Parathyroid adenoma (tissue), 2 donors: Measurements from ENCODE around the gene LSAMP.

Experiments used
- H2AFZ ChIP-seq: fragments of 300-600 bp; sonication (generic); one replicate; pipeline ENCODE4 v1.7.0; 2017; ENCODE audit warnings: antibody characterized with exemption, mild to moderate bottlenecking
- H3K27ac ChIP-seq: fragments of 300-600 bp; sonication (generic); one replicate; pipeline ENCODE4 v1.7.0; 2017
- H3K27me3 ChIP-seq: fragments of 300-600 bp; sonication (generic); one replicate; pipeline ENCODE4 v1.7.0; 2017; ENCODE audit warnings: low read length; ENCODE audit not compliant: control insufficient read depth, insufficient read depth
- H3K36me3 ChIP-seq: fragments of 300-600 bp; sonication (generic); one replicate; pipeline ENCODE4 v1.7.0; 2017; ENCODE audit warnings: low read length; ENCODE audit not compliant: control insufficient read depth, insufficient read depth
- H3K4me1 ChIP-seq: fragments of 300-600 bp; sonication (generic); one replicate; pipeline ENCODE4 v1.7.0; 2017; ENCODE audit warnings: control low read depth
- H3K4me2 ChIP-seq: fragments of 300-600 bp; sonication (generic); one replicate; pipeline ENCODE4 v1.7.0; 2017; ENCODE audit warnings: low read length
- H3K4me3 ChIP-seq: fragments of 300-600 bp; sonication (generic); one replicate; pipeline ENCODE4 v1.7.0; 2017; ENCODE audit warnings: low read depth, low read length
- H3K79me2 ChIP-seq: fragments of 300-600 bp; sonication (generic); one replicate; pipeline ENCODE4 v1.7.0; 2017; ENCODE audit warnings: control low read depth
- H3K9ac ChIP-seq: fragments of 300-600 bp; sonication (generic); one replicate; pipeline ENCODE4 v1.7.0; 2017; ENCODE audit warnings: mild to moderate bottlenecking
- H3K9me3 ChIP-seq: fragments of 300-600 bp; sonication (generic); one replicate; pipeline ENCODE4 v1.7.0; 2017; ENCODE audit warnings: low read length; ENCODE audit not compliant: control insufficient read depth
- TF ChIP-seq, protein P1 (sequence below): fragments of 300-600 bp; sonication (generic); IDR thresholded peaks from one replicate; pipeline ENCODE4 v1.7.0; 2017; ENCODE audit warnings: antibody characterized with exemption, mild to moderate bottlenecking
- donor health status: primary hyperparathyroidism.

Gene LSAMP

DNA sequence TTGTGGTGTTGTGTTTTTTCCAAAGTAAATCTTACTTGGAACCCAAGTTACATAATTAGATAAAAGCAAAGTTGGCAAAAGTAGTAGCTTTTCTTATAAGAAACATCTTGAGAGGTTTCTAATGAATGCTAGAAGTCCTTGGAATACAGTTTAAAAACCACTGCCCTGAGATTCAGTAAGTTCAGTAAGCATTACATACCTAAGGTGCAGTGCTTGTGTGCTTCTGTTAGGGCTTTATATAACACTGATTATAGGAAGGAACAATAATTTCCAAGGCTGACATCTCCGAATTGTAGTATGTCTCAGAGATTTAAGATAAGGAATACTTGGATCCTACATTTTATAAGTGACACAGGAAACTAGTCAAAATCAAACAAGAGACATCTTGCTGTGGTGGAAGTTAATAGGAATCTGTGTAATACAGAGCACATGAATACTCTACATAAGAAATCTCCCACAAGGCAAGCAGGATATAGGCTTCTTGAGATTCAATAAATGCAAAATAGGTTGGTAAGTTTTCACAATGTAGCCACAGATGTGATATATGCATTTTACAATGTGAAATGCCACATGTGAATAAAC lies 268.2 kb downstream of the LSAMP start:
- no peaks in the 10 kb centered on the region for H3K27me3 ChIP-seq
- TF ChIP-seq, protein P1, sequence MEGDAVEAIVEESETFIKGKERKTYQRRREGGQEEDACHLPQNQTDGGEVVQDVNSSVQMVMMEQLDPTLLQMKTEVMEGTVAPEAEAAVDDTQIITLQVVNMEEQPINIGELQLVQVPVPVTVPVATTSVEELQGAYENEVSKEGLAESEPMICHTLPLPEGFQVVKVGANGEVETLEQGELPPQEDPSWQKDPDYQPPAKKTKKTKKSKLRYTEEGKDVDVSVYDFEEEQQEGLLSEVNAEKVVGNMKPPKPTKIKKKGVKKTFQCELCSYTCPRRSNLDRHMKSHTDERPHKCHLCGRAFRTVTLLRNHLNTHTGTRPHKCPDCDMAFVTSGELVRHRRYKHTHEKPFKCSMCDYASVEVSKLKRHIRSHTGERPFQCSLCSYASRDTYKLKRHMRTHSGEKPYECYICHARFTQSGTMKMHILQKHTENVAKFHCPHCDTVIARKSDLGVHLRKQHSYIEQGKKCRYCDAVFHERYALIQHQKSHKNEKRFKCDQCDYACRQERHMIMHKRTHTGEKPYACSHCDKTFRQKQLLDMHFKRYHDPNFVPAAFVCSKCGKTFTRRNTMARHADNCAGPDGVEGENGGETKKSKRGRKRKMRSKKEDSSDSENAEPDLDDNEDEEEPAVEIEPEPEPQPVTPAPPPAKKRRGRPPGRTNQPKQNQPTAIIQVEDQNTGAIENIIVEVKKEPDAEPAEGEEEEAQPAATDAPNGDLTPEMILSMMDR: no peak
- no peak overlapping the region for H3K4me2 ChIP-seq
- no peaks in the 10 kb centered on the region for H3K36me3 ChIP-seq
- no peaks in the 10 kb centered on the region for H3K9me3 ChIP-seq
- H3K9ac ChIP-seq: no peak overlapping the region
- H3K4me1 ChIP-seq: no peaks in the 10 kb centered on the region
- H2AFZ ChIP-seq: no peak overlapping the region
- H3K4me3 ChIP-seq: no peak overlapping the region
- H3K79me2 ChIP-seq: no peaks in the 10 kb centered on the region
- H3K27ac ChIP-seq: no peak overlapping the region

- no peaks in the 10 kb centered on the region for H3K9me3 ChIP-seq
- H2AFZ ChIP-seq: no peak overlapping the region
- no peak overlapping the region for H3K27ac ChIP-seq
- H3K79me2 ChIP-seq: no peaks in the 10 kb centered on the region
- no peak overlapping the region for H3K4me2 ChIP-seq
- H3K36me3 ChIP-seq: no peaks in the 10 kb centered on the region
- H3K9ac ChIP-seq: no peak overlapping the region
- TF ChIP-seq, protein P1: no peak
- no peaks in the 10 kb centered on the region for H3K27me3 ChIP-seq
- H3K4me1 ChIP-seq: no peaks in the 10 kb centered on the region
- H3K4me3 ChIP-seq: no peak overlapping the region
Observed at GRCh38 chr3:116166121-116166520, 279.2 kb downstream of the LSAMP start.

DNA sequence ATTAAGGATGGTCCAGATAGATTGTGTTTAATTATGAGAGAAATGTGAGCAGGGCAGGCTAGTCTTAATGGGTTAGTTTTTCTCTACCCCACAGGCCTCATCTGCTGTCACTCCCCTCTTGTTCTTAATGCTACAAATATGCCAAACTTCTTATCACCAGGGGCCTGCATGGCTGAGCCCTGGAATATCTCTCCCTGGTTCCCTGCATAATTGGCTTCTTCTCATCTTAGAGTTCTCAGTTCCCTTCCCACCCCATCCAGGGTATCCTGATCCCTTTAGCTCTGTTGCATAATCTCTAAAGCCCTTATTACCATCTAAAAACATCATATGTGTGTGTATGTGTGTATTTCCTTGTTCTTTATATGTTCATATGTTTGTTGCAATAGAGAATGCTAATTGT lies 279.6 kb downstream of the LSAMP start:
- H3K36me3 ChIP-seq: no peaks in the 10 kb centered on the region
- no peaks in the 10 kb centered on the region for H3K9me3 ChIP-seq
- H3K79me2 ChIP-seq: no peaks in the 10 kb centered on the region
- H3K4me2 ChIP-seq: no peak overlapping the region
- no peaks in the 10 kb centered on the region for H3K27me3 ChIP-seq
- TF ChIP-seq, protein P1: no peak
- H3K4me1 ChIP-seq: no peaks in the 10 kb centered on the region
- H3K9ac ChIP-seq: no peak overlapping the region
- H3K4me3 ChIP-seq: no peak overlapping the region
- no peak overlapping the region for H3K27ac ChIP-seq
- H2AFZ ChIP-seq: no peak overlapping the region

GRCh38 chr3:116165135-116165534 lies 280.2 kb downstream of the LSAMP start:
- H3K9ac ChIP-seq: no peak overlapping the region
- H3K36me3 ChIP-seq: no peaks in the 10 kb centered on the region
- no peaks in the 10 kb centered on the region for H3K4me1 ChIP-seq
- no peak overlapping the region for H3K4me2 ChIP-seq
- H3K27me3 ChIP-seq: no peaks in the 10 kb centered on the region
- H3K9me3 ChIP-seq: no peaks in the 10 kb centered on the region
- TF ChIP-seq, protein P1: no peak
- H2AFZ ChIP-seq: no peak overlapping the region
- no peak overlapping the region for H3K4me3 ChIP-seq
- no peak overlapping the region for H3K27ac ChIP-seq
- H3K79me2 ChIP-seq: no peaks in the 10 kb centered on the region

GRCh38 chr3:116164039-116164438 lies 281.2 kb downstream of the LSAMP start:
- Histone ChIP-seq H3K27ac (no peak overlapping the region), H3K4me1 (no peaks in the 10 kb centered on the region), H3K9ac (no peak overlapping the region), H3K4me2 (no peak overlapping the region), H3K27me3 (no peaks in the 10 kb centered on the region), H2AFZ (no peak overlapping the region), H3K79me2 (no peaks in the 10 kb centered on the region), H3K4me3 (no peak overlapping the region), H3K36me3 (no peaks in the 10 kb centered on the region), H3K9me3 (no peaks in the 10 kb centered on the region)
- TF ChIP-seq, protein P1: no peak
